ENCODE results near the gene ACVR1C.
"Not testable (repeated sequence)": the region's sequence is repeated elsewhere in the genome, so short reads cannot be mapped to it uniquely, and the experiment has no call there.

The ACVR1C gene

GRCh38 chr2:157574165-157574564 is 54.5 kb downstream of the ACVR1C start:
- DNase-seq (ENCODE audit: low read depth) = no peak

DNA sequence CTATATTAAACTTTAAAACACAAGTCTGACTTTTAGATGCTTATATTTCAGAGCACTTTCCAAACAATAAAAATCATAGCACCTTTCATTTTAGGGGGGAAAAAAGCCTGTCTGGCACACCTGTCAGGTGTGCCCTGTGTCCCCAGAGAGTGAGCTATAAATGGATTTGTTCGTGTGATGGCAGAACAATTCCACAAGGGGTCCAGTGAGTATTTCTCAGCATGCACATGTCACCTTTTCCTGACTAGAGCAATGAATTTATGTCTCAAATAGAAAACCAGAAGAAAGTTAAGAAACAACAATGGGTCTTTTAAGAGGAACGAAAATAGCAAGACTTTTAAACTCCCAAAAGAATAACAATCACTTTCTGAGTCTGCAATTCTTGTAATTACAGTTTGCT is 55.9 kb downstream of the ACVR1C start:
- DNase-seq (ENCODE audit: low read depth) = no peak

- not testable (repeated sequence) for DNase-seq (ENCODE audit: low read depth)
These were observed 62.0 kb downstream of the ACVR1C start for GRCh38 chr2:157566623-157567022.

GRCh38 chr2:157566113-157566512 is 62.6 kb downstream of the ACVR1C start:
- DNase-seq (ENCODE audit: low read depth) = not testable (repeated sequence)

DNA sequence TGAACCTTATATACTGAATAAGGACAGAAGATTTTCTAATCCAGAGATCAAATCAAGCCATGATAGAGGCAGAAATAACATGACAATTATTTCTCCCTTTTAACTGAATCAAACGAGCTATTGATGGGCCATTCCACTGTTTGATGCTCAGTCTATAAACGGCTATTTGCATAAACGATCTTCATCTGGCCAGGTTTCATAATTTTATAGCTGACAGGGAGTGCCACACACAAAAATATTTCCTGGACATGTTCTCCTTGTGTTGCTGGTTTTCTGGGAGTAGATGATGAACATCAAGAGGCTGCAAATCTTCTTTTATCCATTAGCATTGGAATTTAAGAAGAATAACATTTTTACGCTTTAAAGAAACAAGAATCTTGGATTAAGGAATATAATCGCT is 63.1 kb downstream of the ACVR1C start:
- DNase-seq (ENCODE audit: low read depth) = no peak

GRCh38 chr2:157559890-157560289 is 68.8 kb downstream of the ACVR1C start:
- no peak for DNase-seq (ENCODE audit: low read depth)

- no peak for DNase-seq (ENCODE audit: low read depth)
These were observed 69.2 kb downstream of the ACVR1C start for GRCh38 chr2:157559461-157559860.

DNA sequence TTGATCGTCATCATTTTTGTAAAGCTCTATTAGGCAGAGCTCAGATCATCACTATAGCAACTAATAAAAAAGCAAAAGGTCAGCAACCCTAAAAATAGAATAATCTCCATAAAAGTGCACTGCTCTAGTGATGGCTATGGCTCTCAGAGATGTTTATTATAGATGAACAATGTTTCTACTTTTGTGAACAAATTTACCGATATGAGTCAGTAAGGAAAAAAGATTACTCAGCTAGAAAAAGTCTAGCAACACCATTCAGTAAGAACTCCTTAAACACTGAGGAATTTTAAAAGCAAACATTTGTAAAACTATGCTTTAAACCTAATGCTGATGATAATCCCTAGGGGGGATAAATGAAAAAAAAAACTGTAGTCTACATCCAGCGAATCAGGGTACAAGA is 69.6 kb downstream of the ACVR1C start:
- DNase-seq (ENCODE audit: low read depth) = no peak

GRCh38 chr2:157557770-157558169 is 70.9 kb downstream of the ACVR1C start:
- no peak for DNase-seq (ENCODE audit: low read depth)

GRCh38 chr2:157540102-157540501 is 88.6 kb downstream of the ACVR1C start:
- DNase-seq (ENCODE audit: low read depth) = no peak

- no peak for DNase-seq (ENCODE audit: low read depth)
These were observed 90.6 kb downstream of the ACVR1C start for GRCh38 chr2:157538064-157538463.

- no peak for DNase-seq (ENCODE audit: low read depth)
These were observed 91.8 kb downstream of the ACVR1C start for GRCh38 chr2:157536815-157537214.

- no peak for DNase-seq (ENCODE audit: low read depth)
These were observed 99.5 kb downstream of the ACVR1C start for GRCh38 chr2:157528963-157529751.

GRCh38 chr2:157526070-157526469 is 102.6 kb downstream of the ACVR1C start:
- no peak for DNase-seq (ENCODE audit: low read depth)

- no peak for DNase-seq (ENCODE audit: low read depth)
These were observed 105.1 kb downstream of the ACVR1C start for GRCh38 chr2:157523270-157524247.

- DNase-seq (ENCODE audit: low read depth) = not testable (repeated sequence)
These were observed 113.7 kb downstream of the ACVR1C start for GRCh38 chr2:157514966-157515365.

DNA sequence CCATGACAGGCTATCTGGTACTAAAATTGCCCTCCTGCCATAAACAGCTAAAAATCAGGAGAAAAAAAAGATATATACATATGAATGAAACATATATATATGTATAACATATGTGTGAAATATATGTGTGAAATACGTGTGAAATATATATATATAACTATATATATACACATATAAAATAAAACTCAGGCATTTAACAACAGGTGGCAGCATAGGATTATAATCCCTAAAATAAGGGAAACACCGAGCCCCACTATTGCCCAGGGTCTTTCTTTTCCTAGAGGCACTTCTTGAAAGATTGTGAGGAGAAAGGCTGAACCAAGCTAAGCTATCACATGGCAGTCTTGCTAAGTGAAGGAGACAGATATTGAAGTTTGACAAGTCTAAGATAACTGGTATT is 118.9 kb downstream of the ACVR1C start:
- no peak for DNase-seq (ENCODE audit: low read depth)

- no peak for DNase-seq (ENCODE audit: low read depth)
These were observed 120.0 kb downstream of the ACVR1C start for GRCh38 chr2:157508676-157509075.

GRCh38 chr2:157506586-157506985 is 122.1 kb downstream of the ACVR1C start:
- no peak for DNase-seq (ENCODE audit: low read depth)

DNA sequence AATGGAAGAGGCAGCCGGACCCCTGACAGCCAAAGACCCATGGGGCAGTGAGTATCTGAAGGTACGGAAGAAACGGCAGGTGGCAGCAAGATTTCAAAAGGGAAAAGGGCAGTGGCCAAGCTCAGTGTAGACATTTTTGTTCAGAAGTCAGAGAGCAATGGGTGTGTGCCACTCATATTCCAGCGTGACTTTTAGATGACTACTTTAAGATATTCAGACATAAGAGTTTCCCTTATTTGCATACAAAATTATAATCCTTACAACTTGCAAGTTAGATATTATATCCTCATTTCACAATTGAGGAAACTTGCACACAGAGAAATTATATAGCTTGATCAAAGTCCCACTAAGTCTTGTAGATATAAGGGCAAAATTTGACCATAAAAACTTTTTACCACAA is 124.0 kb downstream of the ACVR1C start:
- no peak for DNase-seq (ENCODE audit: low read depth)

GRCh38 chr2:157501026-157501425 is 127.6 kb downstream of the ACVR1C start:
- DNase-seq (ENCODE audit: low read depth) = no peak

- DNase-seq (ENCODE audit: low read depth) = no peak
These were observed 128.3 kb downstream of the ACVR1C start for GRCh38 chr2:157500334-157500733.

DNA sequence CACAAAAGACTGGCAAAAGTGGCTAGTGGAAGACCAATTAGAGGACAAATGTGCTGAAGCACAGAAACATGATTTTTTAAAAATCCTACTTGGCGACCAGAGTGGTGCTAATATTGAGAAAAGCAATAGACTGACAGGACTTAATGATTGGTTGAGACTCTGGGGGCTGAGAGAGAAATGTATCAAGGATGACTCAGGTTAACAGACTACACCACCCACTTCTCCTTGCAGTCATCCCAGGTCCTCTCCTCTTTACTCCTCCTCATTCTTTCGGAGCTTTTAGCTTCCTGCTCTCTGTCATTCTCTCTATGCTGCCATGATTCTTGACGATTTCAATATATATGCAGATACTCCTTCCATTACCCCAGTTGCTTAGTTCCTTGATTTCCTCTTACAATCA is 130.2 kb downstream of the ACVR1C start:
- no peak for DNase-seq (ENCODE audit: low read depth)
